ENCODE measurements around the gene RPTOR. TPM values are rescaled to one million over a fixed set of nuclear protein-coding genes. Genes with fewer than 3 reads are reported as not detected.

Gene RPTOR
- total RNA-seq, 1 experiment from 2014 or later = 30.6 TPM

- Histone ChIP-seq H2AFZ (ENCODE audit: low read length) (no peak overlapping the region), H3K27ac (ENCODE audit: low read length) (no peak overlapping the region), H3K79me2 (ENCODE audit: low read length) (no peaks in the 10 kb centered on the region), H3K9ac (ENCODE audit: low read length) (no peak overlapping the region), H4K20me1 (ENCODE audit: insufficient read depth, low read depth, low read length) (no peaks in the 10 kb centered on the region), H3K4me1 (ENCODE audit: low read length) (no peaks in the 10 kb centered on the region), H3K36me3 (ENCODE audit: insufficient read depth, low read length) (no peaks in the 10 kb centered on the region), H3K4me2 (ENCODE audit: low read depth, low read length, poor library complexity, severe bottlenecking) (no peak overlapping the region), H3K4me3 (ENCODE audit: low read length) (no peak overlapping the region), H3K9me3 (ENCODE audit: low read length) (no peaks in the 10 kb centered on the region), H3K27me3 (ENCODE audit: low read length) (no peaks in the 10 kb centered on the region), H3K9me2 (replicated peaks; ENCODE audit: insufficient read depth, low read length) (no peaks in the 10 kb centered on the region)
- DNase-seq = no peak
Observed at GRCh38 chr17:80970762-80971703, 426.4 kb downstream of the RPTOR start.

- H3K4me3 ChIP-seq (ENCODE audit: low read length) = no peak overlapping the region
- H3K9ac ChIP-seq (ENCODE audit: low read length) = no peak overlapping the region
- no peak overlapping the region for H2AFZ ChIP-seq (ENCODE audit: low read length)
- no peak overlapping the region for H3K27ac ChIP-seq (ENCODE audit: low read length)
- no peaks in the 10 kb centered on the region for H4K20me1 ChIP-seq (ENCODE audit: insufficient read depth, low read depth, low read length)
- no peaks in the 10 kb centered on the region for H3K4me1 ChIP-seq (ENCODE audit: low read length)
- no peaks in the 10 kb centered on the region for H3K79me2 ChIP-seq (ENCODE audit: low read length)
- no peaks in the 10 kb centered on the region for H3K36me3 ChIP-seq (ENCODE audit: insufficient read depth, low read length)
- H3K9me3 ChIP-seq (ENCODE audit: low read length) = no peaks in the 10 kb centered on the region
- H3K4me2 ChIP-seq (ENCODE audit: low read depth, low read length, poor library complexity, severe bottlenecking) = no peak overlapping the region
- no peak for DNase-seq
- H3K27me3 ChIP-seq (ENCODE audit: low read length) = no peaks in the 10 kb centered on the region
- no peaks in the 10 kb centered on the region for H3K9me2 ChIP-seq (replicated peaks; ENCODE audit: insufficient read depth, low read length)
Observed at GRCh38 chr17:80971704-80972304, 427.2 kb downstream of the RPTOR start.

GRCh38 chr17:80976701-80977100 is 432.1 kb downstream of the RPTOR start:
- Histone ChIP-seq H3K9me2 (replicated peaks; ENCODE audit: insufficient read depth, low read length) (no peaks in the 10 kb centered on the region), H3K4me3 (ENCODE audit: low read length) (no peak overlapping the region), H3K79me2 (ENCODE audit: low read length) (no peaks in the 10 kb centered on the region), H2AFZ (ENCODE audit: low read length) (no peak overlapping the region), H3K9me3 (ENCODE audit: low read length) (no peaks in the 10 kb centered on the region), H3K4me2 (ENCODE audit: low read depth, low read length, poor library complexity, severe bottlenecking) (no peak overlapping the region), H3K36me3 (ENCODE audit: insufficient read depth, low read length) (no peaks in the 10 kb centered on the region), H3K4me1 (ENCODE audit: low read length) (no peaks in the 10 kb centered on the region), H3K27ac (ENCODE audit: low read length) (no peak overlapping the region), H3K9ac (ENCODE audit: low read length) (no peak overlapping the region), H3K27me3 (ENCODE audit: low read length) (no peaks in the 10 kb centered on the region), H4K20me1 (ENCODE audit: insufficient read depth, low read depth, low read length) (no peaks in the 10 kb centered on the region)
- no peak for DNase-seq

GRCh38 chr17:80977172-80977571 is 432.5 kb downstream of the RPTOR start:
- H2AFZ ChIP-seq (ENCODE audit: low read length) = no peak overlapping the region
- no peak overlapping the region for H3K27ac ChIP-seq (ENCODE audit: low read length)
- H3K9me3 ChIP-seq (ENCODE audit: low read length) = no peaks in the 10 kb centered on the region
- no peak overlapping the region for H3K4me3 ChIP-seq (ENCODE audit: low read length)
- H3K4me2 ChIP-seq (ENCODE audit: low read depth, low read length, poor library complexity, severe bottlenecking) = no peak overlapping the region
- no peak overlapping the region for H3K9ac ChIP-seq (ENCODE audit: low read length)
- no peaks in the 10 kb centered on the region for H4K20me1 ChIP-seq (ENCODE audit: insufficient read depth, low read depth, low read length)
- H3K9me2 ChIP-seq (replicated peaks; ENCODE audit: insufficient read depth, low read length) = no peaks in the 10 kb centered on the region
- H3K79me2 ChIP-seq (ENCODE audit: low read length) = no peaks in the 10 kb centered on the region
- no peaks in the 10 kb centered on the region for H3K27me3 ChIP-seq (ENCODE audit: low read length)
- no peak for DNase-seq
- H3K36me3 ChIP-seq (ENCODE audit: insufficient read depth, low read length) = no peaks in the 10 kb centered on the region
- no peaks in the 10 kb centered on the region for H3K4me1 ChIP-seq (ENCODE audit: low read length)

GRCh38 chr17:80978499-80979497 is 434.2 kb downstream of the RPTOR start:
- Histone ChIP-seq H3K4me1 (ENCODE audit: low read length) (no peaks in the 10 kb centered on the region), H3K9me3 (ENCODE audit: low read length) (no peaks in the 10 kb centered on the region), H3K4me2 (ENCODE audit: low read depth, low read length, poor library complexity, severe bottlenecking) (no peak overlapping the region), H3K4me3 (ENCODE audit: low read length) (no peak overlapping the region), H3K79me2 (ENCODE audit: low read length) (no peaks in the 10 kb centered on the region), H3K27me3 (ENCODE audit: low read length) (no peaks in the 10 kb centered on the region), H3K27ac (ENCODE audit: low read length) (no peak overlapping the region), H3K36me3 (ENCODE audit: insufficient read depth, low read length) (no peaks in the 10 kb centered on the region), H4K20me1 (ENCODE audit: insufficient read depth, low read depth, low read length) (no peaks in the 10 kb centered on the region), H2AFZ (ENCODE audit: low read length) (no peak overlapping the region), H3K9me2 (replicated peaks; ENCODE audit: insufficient read depth, low read length) (no peaks in the 10 kb centered on the region), H3K9ac (ENCODE audit: low read length) (no peak overlapping the region)
- DNase-seq = no peak

- Histone ChIP-seq H3K27ac (ENCODE audit: low read length) (no peak overlapping the region), H3K9me2 (replicated peaks; ENCODE audit: insufficient read depth, low read length) (no peaks in the 10 kb centered on the region), H3K36me3 (ENCODE audit: insufficient read depth, low read length) (no peaks in the 10 kb centered on the region), H3K27me3 (ENCODE audit: low read length) (no peaks in the 10 kb centered on the region), H3K4me2 (ENCODE audit: low read depth, low read length, poor library complexity, severe bottlenecking) (no peak overlapping the region), H3K9ac (ENCODE audit: low read length) (no peak overlapping the region), H3K9me3 (ENCODE audit: low read length) (no peaks in the 10 kb centered on the region), H3K4me3 (ENCODE audit: low read length) (no peak overlapping the region), H2AFZ (ENCODE audit: low read length) (no peak overlapping the region), H3K4me1 (ENCODE audit: low read length) (no peaks in the 10 kb centered on the region), H4K20me1 (ENCODE audit: insufficient read depth, low read depth, low read length) (no peaks in the 10 kb centered on the region), H3K79me2 (ENCODE audit: low read length) (no peaks in the 10 kb centered on the region)
- no peak for DNase-seq
Observed at GRCh38 chr17:80979547-80980378, 435.1 kb downstream of the RPTOR start.

- no peaks in the 10 kb centered on the region for H3K4me1 ChIP-seq (ENCODE audit: low read length)
Observed at GRCh38 chr17:80980397-80981061, 435.9 kb downstream of the RPTOR start.

More at GRCh38 chr17:80980397-80981061, 435.9 kb downstream of the RPTOR start:
- no peak overlapping the region for H3K27ac ChIP-seq (ENCODE audit: low read length)
- no peak overlapping the region for H3K4me2 ChIP-seq (ENCODE audit: low read depth, low read length, poor library complexity, severe bottlenecking)
- no peak for DNase-seq
- no peak overlapping the region for H3K9ac ChIP-seq (ENCODE audit: low read length)
- no peaks in the 10 kb centered on the region for H3K9me2 ChIP-seq (replicated peaks; ENCODE audit: insufficient read depth, low read length)
- H2AFZ ChIP-seq (ENCODE audit: low read length) = no peak overlapping the region
- no peaks in the 10 kb centered on the region for H3K27me3 ChIP-seq (ENCODE audit: low read length)
- H3K36me3 ChIP-seq (ENCODE audit: insufficient read depth, low read length) = no peaks in the 10 kb centered on the region
- H3K4me3 ChIP-seq (ENCODE audit: low read length) = no peak overlapping the region
- no peaks in the 10 kb centered on the region for H4K20me1 ChIP-seq (ENCODE audit: insufficient read depth, low read depth, low read length)
- no peaks in the 10 kb centered on the region for H3K79me2 ChIP-seq (ENCODE audit: low read length)
- H3K9me3 ChIP-seq (ENCODE audit: low read length) = no peaks in the 10 kb centered on the region

Measured in Karpas-422 (cell line).